Neural cell (in vitro differentiated cells): ENCODE measurements around the gene DHX38. TPM values are rescaled to one million over a fixed set of nuclear protein-coding genes. Genes with fewer than 3 reads are reported as not detected.

Source experiments
- H2AFZ ChIP-seq: fragments of 200-600, 300-800 bp; sonication (generic), shearing (Covaris generic); 2 replicates; pipeline ENCODE4 v1.6.0; 2014; ENCODE audit warnings: low read depth, mild to moderate bottlenecking, antibody characterized with exemption, low read length, moderate library complexity
- H3F3A ChIP-seq: fragments of 200-600 bp; shearing (Covaris generic); 2 replicates; pipeline ENCODE4 v1.6.1; 2016; ENCODE audit warnings: mild to moderate bottlenecking, moderate library complexity, mixed read lengths, antibody characterized with exemption, low read length; ENCODE audit not compliant: insufficient read depth, poor library complexity, severe bottlenecking
- H3K27ac ChIP-seq: fragments of 200-600, 300-800 bp; sonication (generic), shearing (Covaris generic); 2 replicates; pipeline ENCODE4 v1.5.1; 2014; ENCODE audit warnings: mild to moderate bottlenecking, low read length, moderate library complexity
- H3K27me3 ChIP-seq: fragments of 300-800, 200-600 bp; sonication (generic), shearing (Covaris generic); 2 replicates; pipeline ENCODE4 v1.6.0; 2014; ENCODE audit warnings: mild to moderate bottlenecking, low read depth, low read length, moderate library complexity; ENCODE audit not compliant: insufficient read depth
- H3K36me3 ChIP-seq: fragments of 300-800, 200-600 bp; sonication (generic), shearing (Covaris generic); 2 replicates; pipeline ENCODE4 v1.5.1; 2014; ENCODE audit warnings: mild to moderate bottlenecking, antibody characterized with exemption, low read length, moderate library complexity; ENCODE audit not compliant: insufficient read depth
- H3K4me2 ChIP-seq: fragments of 300-800, 200-600 bp; sonication (generic), shearing (Covaris generic); 2 replicates; pipeline ENCODE4 v1.6.0; 2014; ENCODE audit warnings: mild to moderate bottlenecking, low read length
- H3K4me3 ChIP-seq: fragments of 300-800, 200-600 bp; sonication (generic), shearing (Covaris generic); 2 replicates; pipeline ENCODE4 v1.5.1; 2014; ENCODE audit warnings: mild to moderate bottlenecking, low read length, moderate library complexity
- H3K79me2 ChIP-seq: fragments of 200-600 bp; shearing (Covaris generic); replicated peaks from 2 replicates; pipeline ENCODE4 v1.6.0; 2014; ENCODE audit warnings: mild to moderate bottlenecking, low read length, moderate library complexity; ENCODE audit not compliant: insufficient read depth
- H3K9ac ChIP-seq: fragments of 300-800, 200-600 bp; sonication (generic), shearing (Covaris generic); 2 replicates; pipeline ENCODE4 v1.6.1; 2016; ENCODE audit warnings: mild to moderate bottlenecking, low read length, mixed read lengths
- H3K9me2 ChIP-seq: fragments of 200-600 bp; shearing (Covaris generic); 2 replicates; pipeline ENCODE4 v1.6.1; 2016; ENCODE audit warnings: mild to moderate bottlenecking, low read length, mixed read lengths; ENCODE audit not compliant: insufficient read depth
- H3K9me3 ChIP-seq: fragments of 200-600, 300-800 bp; sonication (generic), shearing (Covaris generic); 2 replicates; pipeline ENCODE4 v1.6.1; 2016; ENCODE audit warnings: mild to moderate bottlenecking, mixed run types, low read length, moderate library complexity, mixed read lengths
- H4K20me1 ChIP-seq: fragments of 200-600 bp; shearing (Covaris generic); 2 replicates; pipeline ENCODE4 v1.6.1; 2016; ENCODE audit warnings: mild to moderate bottlenecking, mixed run types; ENCODE audit not compliant: insufficient read depth
- EP300 ChIP-seq: fragments of 450-650 bp; conservative IDR thresholded peaks from 2 replicates; pipeline ENCODE4 v1.6.1; 2014; ENCODE audit warnings: antibody characterized with exemption, mild to moderate bottlenecking, moderate library complexity; ENCODE audit not compliant: poor library complexity, severe bottlenecking
- EZH2 ChIP-seq: fragments of 200-600, 300-800 bp; shearing (Covaris generic), sonication (generic); IDR thresholded peaks from 2 replicates; pipeline ENCODE4 v1.6.1; 2014; ENCODE audit warnings: antibody characterized with exemption, low read length, borderline replicate concordance, mild to moderate bottlenecking; ENCODE audit not compliant: insufficient read depth, poor library complexity, severe bottlenecking
- MXI1 ChIP-seq: fragments of 450-650 bp; conservative IDR thresholded peaks from 2 replicates; pipeline ENCODE4 v1.6.1; 2014; ENCODE audit warnings: antibody characterized with exemption, mild to moderate bottlenecking; ENCODE audit not compliant: poor library complexity, severe bottlenecking
- POLR2AphosphoS5 ChIP-seq: IDR thresholded peaks from 2 replicates; pipeline ENCODE4 v1.6.1; 2012
- RAD21 ChIP-seq: fragments of 450-650 bp; conservative IDR thresholded peaks from 2 replicates; pipeline ENCODE4 v1.6.1; 2014; ENCODE audit warnings: antibody characterized with exemption, mild to moderate bottlenecking, moderate library complexity
- SMC3 ChIP-seq: fragments of 450-650 bp; conservative IDR thresholded peaks from 2 replicates; pipeline ENCODE4 v1.6.1; 2014; ENCODE audit warnings: antibody characterized with exemption, mild to moderate bottlenecking, moderate library complexity; ENCODE audit not compliant: poor library complexity
- TAF1 ChIP-seq: IDR thresholded peaks from 2 replicates; pipeline ENCODE4 v1.6.1; 2012; ENCODE audit warnings: low read depth
- polyA plus RNA-seq: library from polyadenylated mRNA; depleted of rRNA; stranded (reverse); fragments of >200 nt; gene quantifications from 2 replicates; pipeline ENCODE4 v1.2.3, GENCODE V29; 2014
- TF ChIP-seq, protein P1 (sequence below): IDR thresholded peaks from 2 replicates; pipeline ENCODE4 v1.6.1; 2012; ENCODE audit warnings: borderline replicate concordance
- TF ChIP-seq, protein P2 (sequence below): fragments of 450-650 bp; IDR thresholded peaks from 2 replicates; pipeline ENCODE4 v1.5.1; 2014; ENCODE audit warnings: antibody characterized with exemption, mild to moderate bottlenecking, moderate library complexity; ENCODE audit not compliant: poor library complexity, severe bottlenecking

DHX38 gene
- polyA plus RNA-seq, 1 donor from 2014 or later: 48.0 TPM

DNA sequence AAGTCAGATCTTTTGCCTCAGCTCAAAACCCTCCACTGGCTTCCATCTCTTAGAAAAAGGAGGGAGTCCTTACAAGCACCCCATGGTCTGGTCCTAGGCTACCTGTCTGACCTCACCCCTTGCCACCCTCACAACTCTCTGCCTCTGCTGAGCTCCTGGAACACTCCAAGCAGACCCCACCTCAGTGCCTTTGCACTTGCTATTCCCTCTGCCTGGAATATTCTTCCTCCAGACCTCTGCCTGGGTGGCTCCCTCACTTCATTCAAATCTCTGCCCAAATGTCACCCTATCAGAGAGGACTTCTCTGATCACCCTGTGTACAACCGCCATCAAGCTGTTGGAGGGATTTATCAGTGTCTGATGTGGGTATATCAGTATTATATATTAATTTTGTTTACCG is 40.9 kb downstream of the DHX38 start:
- H3K9me3 ChIP-seq: no peaks in the 10 kb centered on the region
- H3K4me2 ChIP-seq: no peak overlapping the region
- H3K27me3 ChIP-seq: no peaks in the 10 kb centered on the region
- H3K27ac ChIP-seq: no peak overlapping the region
- no peaks in the 10 kb centered on the region for H4K20me1 ChIP-seq
- no peaks in the 10 kb centered on the region for H3K36me3 ChIP-seq
- H3K9me2 ChIP-seq: no peaks in the 10 kb centered on the region
- H3K79me2 ChIP-seq: no peaks in the 10 kb centered on the region
- no peak for TF ChIP-seq POLR2AphosphoS5
- TF ChIP-seq TAF1: no peak
- no peak for TF ChIP-seq RAD21
- TF ChIP-seq SMC3: no peak
- TF ChIP-seq EZH2: no peak
- TF ChIP-seq EP300: no peak
- no peak for TF ChIP-seq MXI1
- TF ChIP-seq, protein P1, sequence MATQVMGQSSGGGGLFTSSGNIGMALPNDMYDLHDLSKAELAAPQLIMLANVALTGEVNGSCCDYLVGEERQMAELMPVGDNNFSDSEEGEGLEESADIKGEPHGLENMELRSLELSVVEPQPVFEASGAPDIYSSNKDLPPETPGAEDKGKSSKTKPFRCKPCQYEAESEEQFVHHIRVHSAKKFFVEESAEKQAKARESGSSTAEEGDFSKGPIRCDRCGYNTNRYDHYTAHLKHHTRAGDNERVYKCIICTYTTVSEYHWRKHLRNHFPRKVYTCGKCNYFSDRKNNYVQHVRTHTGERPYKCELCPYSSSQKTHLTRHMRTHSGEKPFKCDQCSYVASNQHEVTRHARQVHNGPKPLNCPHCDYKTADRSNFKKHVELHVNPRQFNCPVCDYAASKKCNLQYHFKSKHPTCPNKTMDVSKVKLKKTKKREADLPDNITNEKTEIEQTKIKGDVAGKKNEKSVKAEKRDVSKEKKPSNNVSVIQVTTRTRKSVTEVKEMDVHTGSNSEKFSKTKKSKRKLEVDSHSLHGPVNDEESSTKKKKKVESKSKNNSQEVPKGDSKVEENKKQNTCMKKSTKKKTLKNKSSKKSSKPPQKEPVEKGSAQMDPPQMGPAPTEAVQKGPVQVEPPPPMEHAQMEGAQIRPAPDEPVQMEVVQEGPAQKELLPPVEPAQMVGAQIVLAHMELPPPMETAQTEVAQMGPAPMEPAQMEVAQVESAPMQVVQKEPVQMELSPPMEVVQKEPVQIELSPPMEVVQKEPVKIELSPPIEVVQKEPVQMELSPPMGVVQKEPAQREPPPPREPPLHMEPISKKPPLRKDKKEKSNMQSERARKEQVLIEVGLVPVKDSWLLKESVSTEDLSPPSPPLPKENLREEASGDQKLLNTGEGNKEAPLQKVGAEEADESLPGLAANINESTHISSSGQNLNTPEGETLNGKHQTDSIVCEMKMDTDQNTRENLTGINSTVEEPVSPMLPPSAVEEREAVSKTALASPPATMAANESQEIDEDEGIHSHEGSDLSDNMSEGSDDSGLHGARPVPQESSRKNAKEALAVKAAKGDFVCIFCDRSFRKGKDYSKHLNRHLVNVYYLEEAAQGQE: no peak
- TF ChIP-seq, protein P2, sequence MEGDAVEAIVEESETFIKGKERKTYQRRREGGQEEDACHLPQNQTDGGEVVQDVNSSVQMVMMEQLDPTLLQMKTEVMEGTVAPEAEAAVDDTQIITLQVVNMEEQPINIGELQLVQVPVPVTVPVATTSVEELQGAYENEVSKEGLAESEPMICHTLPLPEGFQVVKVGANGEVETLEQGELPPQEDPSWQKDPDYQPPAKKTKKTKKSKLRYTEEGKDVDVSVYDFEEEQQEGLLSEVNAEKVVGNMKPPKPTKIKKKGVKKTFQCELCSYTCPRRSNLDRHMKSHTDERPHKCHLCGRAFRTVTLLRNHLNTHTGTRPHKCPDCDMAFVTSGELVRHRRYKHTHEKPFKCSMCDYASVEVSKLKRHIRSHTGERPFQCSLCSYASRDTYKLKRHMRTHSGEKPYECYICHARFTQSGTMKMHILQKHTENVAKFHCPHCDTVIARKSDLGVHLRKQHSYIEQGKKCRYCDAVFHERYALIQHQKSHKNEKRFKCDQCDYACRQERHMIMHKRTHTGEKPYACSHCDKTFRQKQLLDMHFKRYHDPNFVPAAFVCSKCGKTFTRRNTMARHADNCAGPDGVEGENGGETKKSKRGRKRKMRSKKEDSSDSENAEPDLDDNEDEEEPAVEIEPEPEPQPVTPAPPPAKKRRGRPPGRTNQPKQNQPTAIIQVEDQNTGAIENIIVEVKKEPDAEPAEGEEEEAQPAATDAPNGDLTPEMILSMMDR: no peak
- H3K4me3 ChIP-seq: no peak overlapping the region
- H2AFZ ChIP-seq: no peak overlapping the region
- H3K9ac ChIP-seq: no peak overlapping the region
- no peaks in the 10 kb centered on the region for H3F3A ChIP-seq

DNA sequence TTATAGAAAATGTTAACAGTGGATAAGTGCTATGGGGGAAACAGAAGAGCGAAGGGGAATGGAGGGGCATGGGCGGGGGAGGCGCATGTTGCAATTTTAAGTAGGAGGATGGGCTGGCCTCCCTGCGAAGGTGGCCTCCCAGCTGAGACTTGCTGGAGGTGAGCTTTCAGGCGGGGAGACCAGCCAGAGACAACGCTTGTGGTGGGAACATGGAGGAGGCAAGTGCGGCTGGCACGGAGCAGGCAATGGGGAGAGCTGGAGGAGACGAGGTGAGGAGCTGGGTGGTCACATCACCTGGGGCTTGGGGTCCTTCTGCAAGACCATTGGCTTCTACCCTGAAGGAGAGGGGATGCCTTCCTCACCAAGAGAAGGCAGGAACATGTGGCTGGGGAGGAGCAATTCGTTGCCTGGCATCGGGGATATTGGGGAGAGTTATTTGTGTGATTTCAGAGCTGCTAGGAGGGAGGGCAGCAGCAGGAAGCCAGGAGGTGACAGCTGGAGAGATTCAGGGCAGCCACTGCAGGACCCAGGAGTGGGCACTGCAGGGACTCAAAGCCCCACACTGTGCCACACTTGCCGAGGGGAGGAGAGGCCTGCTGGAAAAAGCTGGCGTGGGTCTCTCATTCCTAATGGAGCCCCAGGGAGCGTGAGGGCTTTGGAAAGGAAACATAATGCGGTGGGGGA is 43.9 kb downstream of the DHX38 start:
- H3K4me3 ChIP-seq: no peak overlapping the region
- no peak overlapping the region for H2AFZ ChIP-seq
- no peaks in the 10 kb centered on the region for H3K9me2 ChIP-seq
- no peaks in the 10 kb centered on the region for H3K79me2 ChIP-seq
- no peak overlapping the region for H3K4me2 ChIP-seq
- H3K27ac ChIP-seq: no peak overlapping the region
- H4K20me1 ChIP-seq: no peaks in the 10 kb centered on the region
- TF ChIP-seq RAD21 (no peak), POLR2AphosphoS5 (no peak), SMC3 (no peak), TAF1 (no peak), EZH2 (no peak), MXI1 (no peak), EP300 (no peak)
- TF ChIP-seq, protein P1: no peak
- TF ChIP-seq, protein P2: no peak
- no peaks in the 10 kb centered on the region for H3F3A ChIP-seq
- H3K9ac ChIP-seq: no peak overlapping the region
- no peaks in the 10 kb centered on the region for H3K36me3 ChIP-seq
- H3K27me3 ChIP-seq: no peaks in the 10 kb centered on the region
- H3K9me3 ChIP-seq: no peaks in the 10 kb centered on the region
